Mammary epithelial cell (primary cell): ENCODE data around the gene ACSBG1.

ENCODE experiments used
- EZH2 ChIP-seq: IDR thresholded peaks from 2 replicates; pipeline ENCODE4 v1.6.1; 2012; ENCODE audit warnings: low read length, inconsistent platforms, borderline replicate concordance
- TF ChIP-seq, protein P1 (sequence below), 2 donors: IDR thresholded peaks in 1 of 2; conservative IDR thresholded peaks in 1 of 2; 2 replicates each; pipeline ENCODE4 v1.5.1; 2011 to 2012; ENCODE audit warnings: inconsistent platforms in 2 of 2, low read length in 2 of 2, mild to moderate bottlenecking in 2 of 2, control low read depth in 1 of 2, low read depth in 1 of 2; ENCODE audit not compliant: insufficient read depth in 1 of 2; ENCODE audit errors: extremely low read depth in 1 of 2

DNA sequence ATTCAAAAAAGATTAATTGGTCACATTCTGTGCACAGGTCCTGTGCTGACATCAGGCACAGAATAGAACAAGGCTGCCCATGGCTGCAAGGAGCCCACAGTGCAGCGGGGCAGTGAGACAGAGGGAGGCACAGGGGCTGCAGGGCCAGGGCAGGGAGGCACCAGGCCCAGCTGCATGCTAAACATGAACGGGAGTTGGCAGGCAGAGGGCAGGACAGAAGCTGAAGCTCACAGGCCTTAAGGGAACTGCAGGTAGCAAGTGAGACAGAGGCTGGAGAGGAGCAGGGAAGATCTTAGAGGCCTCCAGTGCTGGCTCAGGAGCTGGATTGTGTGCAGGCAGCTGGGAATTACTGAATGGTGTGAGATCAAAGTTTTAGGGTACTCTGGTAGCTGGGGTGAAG is 59.0 kb downstream of the ACSBG1 start:
- TF ChIP-seq, protein P1, sequence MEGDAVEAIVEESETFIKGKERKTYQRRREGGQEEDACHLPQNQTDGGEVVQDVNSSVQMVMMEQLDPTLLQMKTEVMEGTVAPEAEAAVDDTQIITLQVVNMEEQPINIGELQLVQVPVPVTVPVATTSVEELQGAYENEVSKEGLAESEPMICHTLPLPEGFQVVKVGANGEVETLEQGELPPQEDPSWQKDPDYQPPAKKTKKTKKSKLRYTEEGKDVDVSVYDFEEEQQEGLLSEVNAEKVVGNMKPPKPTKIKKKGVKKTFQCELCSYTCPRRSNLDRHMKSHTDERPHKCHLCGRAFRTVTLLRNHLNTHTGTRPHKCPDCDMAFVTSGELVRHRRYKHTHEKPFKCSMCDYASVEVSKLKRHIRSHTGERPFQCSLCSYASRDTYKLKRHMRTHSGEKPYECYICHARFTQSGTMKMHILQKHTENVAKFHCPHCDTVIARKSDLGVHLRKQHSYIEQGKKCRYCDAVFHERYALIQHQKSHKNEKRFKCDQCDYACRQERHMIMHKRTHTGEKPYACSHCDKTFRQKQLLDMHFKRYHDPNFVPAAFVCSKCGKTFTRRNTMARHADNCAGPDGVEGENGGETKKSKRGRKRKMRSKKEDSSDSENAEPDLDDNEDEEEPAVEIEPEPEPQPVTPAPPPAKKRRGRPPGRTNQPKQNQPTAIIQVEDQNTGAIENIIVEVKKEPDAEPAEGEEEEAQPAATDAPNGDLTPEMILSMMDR (conservative IDR thresholded peaks at IDR 0.05 in 1 of 2, IDR thresholded peaks at IDR 0.05 in 1 of 2; ENCODE audit: extremely low read depth in 1 of 2, insufficient read depth in 1 of 2, low read depth in 1 of 2, low read length in 2 of 2), result no peak
- TF ChIP-seq EZH2, result no peak
